Activated CD8-positive, alpha-beta memory T cell treated with anti-CD3 and anti-CD28 coated beads, Interleukin-2, amount 50 U/mL, for 24 hours (primary cell): ENCODE measurements around the gene RAB10.
"Not testable (repeated sequence)": the region's sequence is repeated elsewhere in the genome, so short reads cannot be mapped to it uniquely, and the experiment has no call there.

ENCODE experiments used
- DNase-seq: peaks from one replicate; pipeline ENCODE4 v3.0.0-alpha.2; 2020; ENCODE audit errors: extremely low read depth

The RAB10 gene

DNA sequence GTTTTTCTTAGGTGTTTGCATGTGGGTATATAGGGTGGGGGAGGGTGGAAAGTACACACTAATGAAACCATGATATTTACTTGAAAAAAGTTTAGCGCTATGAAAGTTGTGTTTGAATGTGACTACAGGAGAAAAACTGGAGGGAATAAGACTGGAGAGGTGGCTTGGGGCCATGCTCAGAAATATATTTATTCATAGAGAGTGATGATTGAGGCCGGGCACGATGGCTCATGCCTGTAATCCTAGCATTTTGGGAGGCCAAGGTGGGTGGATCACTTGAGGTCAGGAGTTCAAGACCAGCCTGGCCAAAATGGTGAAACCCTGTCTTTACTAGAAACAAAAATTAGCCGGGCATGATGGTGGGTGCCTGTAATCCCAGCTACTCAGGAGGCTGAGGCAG lies 55.0 kb downstream of the RAB10 start:
- not testable (repeated sequence) for DNase-seq

DNA sequence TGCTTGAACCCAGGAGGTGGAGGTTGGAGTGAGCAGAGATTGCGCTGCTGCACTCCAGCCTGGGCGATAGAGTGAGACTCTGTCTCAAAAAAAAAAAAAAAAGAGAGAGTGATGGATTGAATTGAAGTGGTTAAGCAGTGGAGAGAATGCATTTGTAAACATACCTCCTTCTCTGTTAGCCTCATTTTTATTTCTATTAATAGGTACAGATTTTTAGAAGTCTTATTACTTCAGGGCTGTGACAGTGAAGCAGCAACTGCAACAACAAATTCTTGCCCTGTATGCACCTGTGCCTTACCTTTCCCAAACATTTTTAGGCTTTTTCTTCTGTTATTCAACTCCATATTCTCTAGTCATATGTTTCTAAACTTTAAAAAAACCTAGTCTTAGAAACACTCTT lies 55.5 kb downstream of the RAB10 start:
- DNase-seq, result no peak

DNA sequence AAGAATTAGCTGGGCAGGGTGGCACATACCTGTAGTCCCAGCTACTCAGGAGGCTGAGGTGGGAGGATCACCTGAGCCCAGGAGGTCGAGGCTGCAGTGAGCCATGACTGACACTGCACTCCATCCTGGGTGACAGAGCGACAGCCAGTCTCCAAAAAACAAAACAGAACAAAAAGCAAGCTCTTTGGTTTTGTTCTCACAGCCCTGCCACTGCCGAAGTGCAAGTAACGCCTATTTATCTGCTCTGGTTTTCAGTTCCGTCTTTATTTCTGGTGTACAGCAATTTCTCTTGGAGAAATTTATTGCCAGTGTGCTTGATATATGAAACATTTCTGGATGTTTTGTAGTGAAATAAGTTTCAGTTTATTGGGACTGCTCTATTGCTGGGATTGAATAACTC lies 61.9 kb downstream of the RAB10 start:
- DNase-seq, result no peak

GRCh38 chr2:26099933-26100332 lies 66.0 kb downstream of the RAB10 start:
- no peak for DNase-seq

DNA sequence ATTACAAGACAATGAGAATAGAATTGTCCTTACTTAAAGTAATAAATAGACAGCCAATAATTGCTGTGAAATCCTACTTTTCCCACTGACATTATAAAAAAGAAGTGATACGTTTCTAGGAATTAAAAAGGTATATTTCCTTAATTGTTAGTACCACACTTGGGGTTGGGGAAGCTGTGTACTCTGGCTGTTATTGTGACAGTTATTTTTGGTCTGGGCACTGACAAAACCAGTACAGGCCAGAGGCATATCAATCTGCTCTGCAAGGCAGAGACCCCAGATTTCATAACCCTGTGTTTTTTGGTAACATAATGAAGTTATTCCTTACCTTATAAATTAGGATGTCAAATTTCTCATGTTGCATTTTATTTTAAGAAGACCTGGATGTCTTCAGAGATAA lies 66.5 kb downstream of the RAB10 start:
- no peak for DNase-seq

DNA sequence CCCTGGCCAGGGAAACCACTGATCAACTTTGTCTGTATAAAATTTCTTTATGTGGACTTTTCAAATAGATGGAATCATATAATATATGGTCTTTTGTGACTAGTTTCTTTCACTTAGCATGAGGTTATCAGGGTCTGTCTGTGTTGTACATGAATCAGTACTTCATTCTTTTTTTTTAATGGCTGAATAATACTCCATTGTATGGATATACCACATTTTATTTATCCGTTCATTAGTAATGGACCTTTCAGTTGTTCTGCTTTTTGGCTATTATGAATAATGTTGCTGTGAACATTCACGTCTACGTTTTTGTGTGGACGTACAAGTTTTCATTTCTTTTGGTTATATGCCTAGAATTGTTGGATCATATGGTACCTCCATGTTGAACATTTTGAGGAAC lies 69.9 kb downstream of the RAB10 start:
- DNase-seq, result no peak

- not testable (repeated sequence) for DNase-seq
Observed at GRCh38 chr2:26108701-26109100, 74.8 kb downstream of the RAB10 start.

GRCh38 chr2:26112201-26112600 lies 78.3 kb downstream of the RAB10 start:
- no peak for DNase-seq

- DNase-seq, result no peak
Observed at GRCh38 chr2:26114151-26114550, 80.3 kb downstream of the RAB10 start.

DNA sequence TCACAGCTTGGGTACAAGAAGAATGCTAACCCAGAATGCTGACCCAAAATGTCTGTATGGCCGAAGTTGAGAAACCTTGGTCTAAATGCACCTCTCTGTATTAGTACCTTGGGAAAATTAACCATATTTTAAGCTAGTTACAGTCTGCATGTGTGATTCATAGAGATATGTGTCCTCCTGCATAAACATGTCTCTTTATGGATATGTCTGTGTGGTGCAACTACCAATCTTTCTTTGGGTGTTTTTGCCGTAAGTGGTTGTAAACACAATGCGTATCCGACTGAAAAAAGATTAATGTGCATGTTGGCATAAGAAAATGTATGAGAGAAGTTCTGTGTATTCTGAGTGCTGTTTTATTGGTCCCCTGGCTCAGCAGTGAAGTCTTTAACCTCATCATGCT lies 84.8 kb downstream of the RAB10 start:
- DNase-seq, result no peak

DNA sequence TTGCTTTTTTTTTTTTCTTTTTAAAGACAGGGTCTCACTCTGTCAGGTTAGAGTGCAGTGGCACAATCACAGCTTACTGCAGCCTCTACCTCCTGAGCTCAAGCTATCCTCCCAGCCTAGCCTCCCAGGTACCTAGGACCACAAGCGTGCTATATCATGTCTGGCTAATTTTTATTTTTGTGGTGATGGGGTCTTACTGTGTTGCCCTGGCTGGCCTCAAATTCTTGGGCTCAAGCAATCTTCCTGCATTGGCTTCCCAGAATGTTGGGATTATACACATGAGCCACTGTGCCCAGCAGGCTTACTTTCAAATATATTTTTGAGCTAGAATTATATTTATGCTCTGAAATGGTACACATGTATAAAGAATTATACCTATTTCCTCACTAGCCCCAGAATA lies 85.6 kb downstream of the RAB10 start:
- no peak for DNase-seq

GRCh38 chr2:26122630-26123029 lies 88.7 kb downstream of the RAB10 start:
- no peak for DNase-seq

GRCh38 chr2:26123426-26123825 lies 89.5 kb downstream of the RAB10 start:
- DNase-seq, result no peak

DNA sequence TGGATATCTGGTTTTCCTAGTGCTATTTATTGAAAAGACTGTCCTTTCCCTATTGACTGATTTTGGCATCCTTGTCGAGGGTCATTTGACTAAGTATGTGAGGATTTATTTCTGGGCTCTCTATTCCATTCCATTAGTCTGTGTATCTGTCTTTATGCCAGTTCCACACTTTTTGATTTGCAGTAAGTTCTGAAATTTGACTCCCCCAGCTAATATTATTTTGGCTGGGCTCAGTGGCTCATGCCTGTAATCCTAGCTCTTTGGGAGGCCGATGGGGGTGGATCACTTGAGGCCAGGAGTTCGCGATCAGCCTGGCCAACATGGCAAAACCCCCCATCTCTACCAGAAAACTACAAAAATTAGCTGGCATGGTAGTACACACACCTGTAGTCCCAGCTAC lies 92.2 kb downstream of the RAB10 start:
- no peak for DNase-seq

GRCh38 chr2:26128176-26128575 lies 94.3 kb downstream of the RAB10 start:
- no peak for DNase-seq

DNA sequence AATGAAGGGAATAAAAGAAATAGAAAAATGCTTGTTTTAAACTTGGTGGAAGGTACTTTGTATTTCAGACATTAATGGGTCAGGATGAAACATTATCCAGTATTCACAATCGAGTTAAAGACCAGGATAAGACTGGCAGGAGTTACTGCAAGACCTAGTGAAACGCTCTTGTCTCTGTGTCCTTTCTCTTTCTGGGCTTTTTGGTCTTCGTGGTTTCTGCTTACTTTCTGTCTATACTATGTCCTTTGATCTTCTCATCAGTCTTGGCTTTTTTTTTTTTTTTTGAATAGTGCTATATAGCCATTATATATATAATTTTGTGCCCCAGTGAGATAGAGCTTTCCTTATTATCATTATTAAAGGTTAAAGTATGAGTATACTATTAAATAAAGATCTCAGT lies 96.9 kb downstream of the RAB10 start:
- DNase-seq, result no peak

DNA sequence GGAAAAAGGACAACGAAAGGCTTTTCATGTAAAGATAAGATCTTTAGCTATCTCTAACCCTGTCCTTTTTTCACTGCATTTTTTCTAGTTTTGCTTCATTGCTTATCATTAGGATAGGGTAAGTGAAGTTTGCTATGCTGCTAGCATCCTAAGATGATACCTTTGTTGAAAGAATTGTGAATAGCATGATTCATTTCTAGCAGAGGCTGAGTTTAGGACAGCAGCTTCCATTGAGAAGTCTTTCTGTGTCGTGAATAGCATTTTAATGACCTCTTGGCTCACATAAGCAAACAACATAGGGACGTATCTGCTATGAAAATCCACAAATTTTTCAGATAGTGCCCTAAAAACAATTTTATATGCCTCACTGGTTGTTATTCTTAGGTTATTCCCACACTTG lies 102.6 kb downstream of the RAB10 start:
- no peak for DNase-seq

- no peak for DNase-seq
Observed at GRCh38 chr2:26139269-26140183, 105.6 kb downstream of the RAB10 start.

DNA sequence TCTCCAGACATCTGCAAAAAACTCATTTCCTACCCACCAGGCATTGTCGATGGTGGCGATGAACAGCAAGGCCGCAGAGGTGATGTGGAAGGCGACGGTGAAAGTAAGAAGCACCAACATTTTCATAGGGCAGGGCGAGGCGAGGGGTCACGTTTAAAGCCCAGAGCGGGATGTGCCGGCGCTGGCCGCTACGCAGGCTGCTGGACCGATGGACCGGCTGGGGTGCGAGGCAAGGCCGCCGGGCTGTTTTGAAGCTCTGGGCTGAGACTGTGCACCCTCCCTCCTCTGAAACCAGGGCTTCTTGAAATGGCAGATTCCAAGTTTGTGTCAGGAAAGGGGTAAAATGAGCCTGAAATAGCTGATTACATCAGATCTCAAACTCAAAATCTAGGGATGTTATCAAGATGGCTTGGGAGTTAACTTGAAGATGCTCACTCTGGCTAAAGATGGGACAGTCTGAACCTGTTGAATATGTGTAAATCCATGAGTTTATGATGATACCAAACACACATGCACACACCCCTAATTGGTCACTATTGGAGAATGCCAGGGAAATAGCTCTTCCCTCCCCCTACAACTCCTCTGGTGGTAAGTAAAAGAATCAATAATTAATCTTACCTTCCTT lies 107.4 kb downstream of the RAB10 start:
- no peak for DNase-seq

DNA sequence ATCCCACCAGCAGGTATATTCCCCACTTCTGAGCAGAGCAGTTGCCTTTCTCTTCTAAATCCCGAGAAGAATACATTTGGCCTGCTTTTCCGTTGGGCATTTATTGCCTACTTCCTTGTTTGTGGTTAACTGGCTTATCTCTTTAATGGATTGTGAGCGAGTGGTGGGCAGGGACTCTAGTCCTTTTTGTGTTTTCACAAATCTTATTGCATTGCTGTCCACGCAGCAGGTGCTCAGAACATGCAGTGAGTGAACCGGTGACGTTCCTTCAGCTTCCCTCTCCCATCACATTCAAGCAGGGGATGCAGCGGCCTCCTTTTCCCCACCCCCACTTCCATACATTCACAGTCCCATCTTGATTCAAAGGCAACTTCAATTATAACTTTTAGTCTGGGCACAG lies 110.1 kb downstream of the RAB10 start:
- DNase-seq, result no peak

- DNase-seq, result peak; percentile 26
Observed at GRCh38 chr2:26144953-26145680, 111.2 kb downstream of the RAB10 start.

DNA sequence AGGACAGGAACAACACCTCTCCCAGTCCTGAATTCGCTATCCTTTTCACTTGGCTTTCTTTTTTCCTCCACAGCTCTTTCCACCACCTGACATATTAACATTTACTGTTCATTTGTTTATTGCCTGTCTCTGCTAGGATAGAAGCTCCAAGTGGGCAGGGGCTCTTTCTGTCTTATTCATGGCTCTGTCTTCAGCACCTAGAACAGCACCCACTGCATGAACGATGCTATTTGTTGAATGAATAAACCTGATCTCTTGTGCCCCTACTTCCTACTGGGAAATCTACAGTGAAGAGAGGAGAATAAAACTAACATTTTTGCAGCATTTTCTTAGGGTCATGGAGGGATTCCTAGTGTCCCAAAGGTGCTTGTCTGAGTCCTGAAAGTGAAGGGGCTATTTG lies 114.6 kb downstream of the RAB10 start:
- no peak for DNase-seq

GRCh38 chr2:26150243-26150642 lies 116.4 kb downstream of the RAB10 start:
- no peak for DNase-seq
